A673 (cell line): ENCODE data around the gene CXCL8. TPM values are rescaled to one million over a fixed set of nuclear protein-coding genes. Genes with fewer than 3 reads are reported as not detected.

ENCODE experiments used
- BruUV-seq: library from RNA; stranded (reverse); fragments of 400-500 nt; replicated peaks from 2 replicates; lab custom pipeline; 2021; lab: Mats Ljungman, UMichigan
- CTCF ChIA-PET: fragments of 300-600 bp; sonication (Branson Sonifier 250); formaldehyde crosslinking; loops from one replicate; lab custom pipeline; 2022; ENCODE audit warnings: antibody characterized with exemption; lab: Charles Lee
- POLR2A ChIA-PET: fragments of 300-600 bp; sonication (Branson Sonifier 250); formaldehyde crosslinking; loops from one replicate; lab custom pipeline; 2022; ENCODE audit warnings: antibody characterized with exemption; ENCODE audit not compliant: low non-redundant PET; lab: Charles Lee
- DNase-seq: peaks from one replicate; pipeline ENCODE4 v3.0.0-alpha.2; 2015; ENCODE audit warnings: low spot score
- H3K27ac ChIP-seq: fragments of 200-600 bp; sonication (generic); 2 replicates; pipeline ENCODE4 v1.5.1; 2016; ENCODE audit warnings: mixed run types, low read depth, mild to moderate bottlenecking, mixed read lengths, antibody characterized with exemption, low read length; ENCODE audit not compliant: poor library complexity, severe bottlenecking
- H3K27me3 ChIP-seq: fragments of 200-600 bp; sonication (generic); replicated peaks from 2 replicates; pipeline ENCODE4 v1.6.1; 2017; ENCODE audit warnings: mixed run types, low read depth, mild to moderate bottlenecking, mixed read lengths, antibody characterized with exemption, low read length; ENCODE audit not compliant: insufficient read depth, poor library complexity
- H3K36me3 ChIP-seq: fragments of 200-600 bp; sonication (generic); 2 replicates; pipeline ENCODE4 v1.6.1; 2016; ENCODE audit warnings: mixed run types, mild to moderate bottlenecking, mixed read lengths, antibody characterized with exemption, low read length; ENCODE audit not compliant: insufficient read depth, poor library complexity, severe bottlenecking
- H3K4me1 ChIP-seq: fragments of 200-600 bp; sonication (generic); 2 replicates; pipeline ENCODE4 v1.6.1; 2017; ENCODE audit warnings: mixed run types, mild to moderate bottlenecking, mixed read lengths, antibody characterized with exemption, low read length; ENCODE audit not compliant: insufficient read depth, poor library complexity, severe bottlenecking
- H3K4me3 ChIP-seq: fragments of 200-600 bp; sonication (generic); 2 replicates; pipeline ENCODE4 v1.5.1; 2016; ENCODE audit warnings: low read depth, mixed run types, mild to moderate bottlenecking, mixed read lengths, low read length; ENCODE audit not compliant: poor library complexity, severe bottlenecking
- H3K9me3 ChIP-seq: fragments of 200-600 bp; sonication (generic); 2 replicates; pipeline ENCODE4 v1.6.1; 2016; ENCODE audit warnings: mixed run types, low read depth, mild to moderate bottlenecking, mixed read lengths, antibody characterized with exemption, low read length; ENCODE audit not compliant: poor library complexity, severe bottlenecking
- CTCF ChIP-seq: fragments of 300-800, 200-600 bp; sonication (generic); conservative IDR thresholded peaks from 2 replicates; pipeline ENCODE4 v1.5.1; 2017; ENCODE audit warnings: low read depth, mild to moderate bottlenecking, antibody characterized with exemption, low read length, moderate library complexity, mixed read lengths
- EZH2 ChIP-seq: fragments of 200-600 bp; sonication (generic); IDR thresholded peaks from 2 replicates; pipeline ENCODE4 v1.6.1; 2017; ENCODE audit warnings: borderline replicate concordance, low read depth, mild to moderate bottlenecking, mixed read lengths, antibody characterized with exemption, low read length; ENCODE audit not compliant: poor library complexity, severe bottlenecking
- intact Hi-C: fragments of 100-400 bp; cut with micrococcal nuclease; formaldehyde crosslinking; loops from one replicate; pipeline ENCODE4 v1.10.0; 2022; ENCODE audit not compliant: unreplicated experiment
- total RNA-seq: library from RNA; stranded (reverse); gene quantifications from 2 replicates; pipeline ENCODE4 v1.2.3, GENCODE V29; 2021

CXCL8 gene
- total RNA-seq, 1 experiment from 2014 or later, result 2.7 TPM

- POLR2A ChIA-PET, result no interaction called here
Measured at GRCh38 chr4:73729534-73730165, 10.7 kb upstream of the CXCL8 start.

GRCh38 chr4:73730292-73730691 is 10.1 kb upstream of the CXCL8 start:
- ChIA-PET CTCF (no interaction called here), POLR2A (no interaction called here)
- Histone ChIP-seq H3K27ac (no peak overlapping the region), H3K9me3 (no peaks in the 10 kb centered on the region), H3K4me3 (no peak overlapping the region), H3K27me3 (no peaks in the 10 kb centered on the region), H3K4me1 (no peaks in the 10 kb centered on the region), H3K36me3 (no peaks in the 10 kb centered on the region)
- intact Hi-C loops, result loop anchor here (5.0 kb wide), 1 partner anchor 192 kb away; no protein-coding TSS in a partner anchor
- no TSS peak for BruUV-seq
- DNase-seq, result no peak
- TF ChIP-seq EZH2 (no peak), CTCF (no peak)

More at GRCh38 chr4:73729534-73730165, 10.7 kb upstream of the CXCL8 start:
- no peak overlapping the region for H3K4me3 ChIP-seq
- BruUV-seq, result no TSS peak
- CTCF ChIA-PET, result no interaction called here
- no peaks in the 10 kb centered on the region for H3K4me1 ChIP-seq
- intact Hi-C loops, result loop anchor here (5.0 kb wide), 1 partner anchor 193 kb away; no protein-coding TSS in a partner anchor
- DNase-seq, result peak; percentile 63
- H3K36me3 ChIP-seq, result no peaks in the 10 kb centered on the region
- no peaks in the 10 kb centered on the region for H3K27me3 ChIP-seq
- peak; percentile 69 for TF ChIP-seq CTCF
- TF ChIP-seq EZH2, result no peak
- no peak overlapping the region for H3K27ac ChIP-seq
- no peaks in the 10 kb centered on the region for H3K9me3 ChIP-seq

GRCh38 chr4:73730867-73731266 is 9.5 kb upstream of the CXCL8 start:
- ChIA-PET CTCF (no interaction called here), POLR2A (no interaction called here)
- Histone ChIP-seq H3K9me3 (no peaks in the 10 kb centered on the region), H3K27me3 (no peaks in the 10 kb centered on the region), H3K4me1 (no peaks in the 10 kb centered on the region), H3K4me3 (no peak overlapping the region), H3K36me3 (no peaks in the 10 kb centered on the region), H3K27ac (no peak overlapping the region)
- intact Hi-C loops, result loop anchor here (5.0 kb wide), 1 partner anchor 191 kb away; no protein-coding TSS in a partner anchor
- BruUV-seq, result no TSS peak
- DNase-seq, result no peak
- TF ChIP-seq EZH2, result no peak
- no peak for TF ChIP-seq CTCF
